MM.1S (cell line): ENCODE measurements around the gene DNASE2B.

Source experiments
- DNase-seq: peaks from one replicate; pipeline ENCODE4 v3.0.0-alpha.2; 2015
- H2AFZ ChIP-seq: fragments of 300-600 bp; sonication (generic); 2 replicates; pipeline ENCODE4 v1.6.0; 2016; ENCODE audit warnings: antibody characterized with exemption, low read length
- H3F3A ChIP-seq: fragments of 300-600 bp; sonication (generic); 2 replicates; pipeline ENCODE4 v1.6.1; 2016; ENCODE audit warnings: mild to moderate bottlenecking, antibody characterized with exemption, low read length, moderate library complexity, mixed read lengths; ENCODE audit not compliant: insufficient read depth
- H3K27ac ChIP-seq: fragments of 300-600 bp; sonication (generic); 2 replicates; pipeline ENCODE4 v1.5.1; 2016; ENCODE audit warnings: mild to moderate bottlenecking, low read length
- H3K27me3 ChIP-seq: fragments of 300-600 bp; sonication (generic); replicated peaks from 2 replicates; pipeline ENCODE4 v1.6.0; 2016; ENCODE audit warnings: low read length; ENCODE audit not compliant: insufficient read depth
- H3K36me3 ChIP-seq: fragments of 300-600 bp; sonication (generic); replicated peaks from 2 replicates; pipeline ENCODE4 v1.6.1; 2016; ENCODE audit warnings: mild to moderate bottlenecking, low read length, mixed read lengths; ENCODE audit not compliant: insufficient read depth
- H3K4me1 ChIP-seq: fragments of 300-600 bp; sonication (generic); 2 replicates; pipeline ENCODE4 v1.6.1; 2016; ENCODE audit warnings: low read length, mixed read lengths
- H3K4me2 ChIP-seq: fragments of 300-600 bp; sonication (generic); 2 replicates; pipeline ENCODE4 v1.6.0; 2016; ENCODE audit warnings: low read depth, low read length
- H3K4me3 ChIP-seq: fragments of 300-600 bp; sonication (generic); 2 replicates; pipeline ENCODE4 v1.5.1; 2016; ENCODE audit warnings: low read length, mixed read lengths
- H3K79me2 ChIP-seq: fragments of 300-600 bp; sonication (generic); 2 replicates; pipeline ENCODE4 v1.6.1; 2016; ENCODE audit warnings: mixed run types, low read length, mixed read lengths
- H3K9ac ChIP-seq: fragments of 300-600 bp; sonication (generic); 2 replicates; pipeline ENCODE4 v1.6.1; 2016; ENCODE audit warnings: low read length, mixed read lengths
- H3K9me2 ChIP-seq: fragments of 300-600 bp; sonication (generic); replicated peaks from 2 replicates; pipeline ENCODE4 v1.6.1; 2016; ENCODE audit warnings: mild to moderate bottlenecking, low read length, mixed read lengths; ENCODE audit not compliant: insufficient read depth
- H3K9me3 ChIP-seq: fragments of 300-600 bp; sonication (generic); replicated peaks from 2 replicates; pipeline ENCODE4 v1.6.1; 2016; ENCODE audit warnings: mild to moderate bottlenecking, low read length, mixed read lengths; ENCODE audit not compliant: insufficient read depth
- H4K20me1 ChIP-seq: fragments of 300-600 bp; sonication (generic); 2 replicates; pipeline ENCODE4 v1.6.1; 2016; ENCODE audit warnings: mild to moderate bottlenecking, low read length, moderate library complexity, mixed read lengths; ENCODE audit not compliant: insufficient read depth
- CTCF ChIP-seq: fragments of 300-600 bp; sonication (generic); IDR thresholded peaks from 2 replicates; pipeline ENCODE4 v1.5.1; 2016; ENCODE audit warnings: antibody characterized with exemption, low read length, mixed read lengths
- EZH2 ChIP-seq: fragments of 300-600 bp; sonication (generic); optimal IDR thresholded peaks from 2 replicates; pipeline ENCODE3; 2017; ENCODE audit warnings: low read depth, mild to moderate bottlenecking, antibody characterized with exemption, low read length, mixed read lengths
- EZH2phosphoT487 ChIP-seq: fragments of 300-600 bp; sonication (generic); IDR thresholded peaks from 2 replicates; pipeline ENCODE4 v1.6.1; 2018; ENCODE audit warnings: antibody characterized with exemption, low read length

The DNASE2B gene

GRCh38 chr1:84452436-84452835 is 54.2 kb downstream of the DNASE2B start:
- Histone ChIP-seq H3K4me2 (no peak overlapping the region), H3K4me3 (no peak overlapping the region), H3K36me3 (no peaks in the 10 kb centered on the region), H3K27ac (no peak overlapping the region), H3K9me2 (no peaks in the 10 kb centered on the region), H3K9me3 (no peaks in the 10 kb centered on the region), H3K4me1 (no peaks in the 10 kb centered on the region), H2AFZ (no peak overlapping the region), H3K9ac (no peak overlapping the region), H3K27me3 (no peaks in the 10 kb centered on the region), H3F3A (no peaks in the 10 kb centered on the region), H4K20me1 (no peaks in the 10 kb centered on the region), H3K79me2 (no peaks in the 10 kb centered on the region)
- TF ChIP-seq CTCF = no peak
- no peak for TF ChIP-seq EZH2phosphoT487
- no peak for TF ChIP-seq EZH2
- DNase-seq = no peak

- H3K9me3 ChIP-seq = no peaks in the 10 kb centered on the region
- no peak overlapping the region for H3K4me2 ChIP-seq
- H3K79me2 ChIP-seq = no peaks in the 10 kb centered on the region
- no peak overlapping the region for H3K27ac ChIP-seq
- no peaks in the 10 kb centered on the region for H4K20me1 ChIP-seq
- H3K9me2 ChIP-seq = no peaks in the 10 kb centered on the region
- no peaks in the 10 kb centered on the region for H3K36me3 ChIP-seq
- no peak overlapping the region for H3K4me3 ChIP-seq
- H3K9ac ChIP-seq = no peak overlapping the region
- H3K4me1 ChIP-seq = no peaks in the 10 kb centered on the region
- no peak overlapping the region for H2AFZ ChIP-seq
- TF ChIP-seq EZH2 = no peak
- no peak for TF ChIP-seq EZH2phosphoT487
- no peak for TF ChIP-seq CTCF
- H3K27me3 ChIP-seq = no peaks in the 10 kb centered on the region
- DNase-seq = no peak
- H3F3A ChIP-seq = no peaks in the 10 kb centered on the region
These were observed 63.8 kb downstream of the DNASE2B start for GRCh38 chr1:84462118-84462517.
